GM12874 (cell line): ENCODE results near the gene TNRC6A.

ENCODE experiments used
- TF ChIP-seq, protein P1 (sequence below): IDR thresholded peaks from 2 replicates; pipeline ENCODE4 v1.5.1; 2011; ENCODE audit warnings: low read depth, mild to moderate bottlenecking, control low read depth, low read length, moderate library complexity; ENCODE audit not compliant: insufficient read depth

The TNRC6A gene

DNA sequence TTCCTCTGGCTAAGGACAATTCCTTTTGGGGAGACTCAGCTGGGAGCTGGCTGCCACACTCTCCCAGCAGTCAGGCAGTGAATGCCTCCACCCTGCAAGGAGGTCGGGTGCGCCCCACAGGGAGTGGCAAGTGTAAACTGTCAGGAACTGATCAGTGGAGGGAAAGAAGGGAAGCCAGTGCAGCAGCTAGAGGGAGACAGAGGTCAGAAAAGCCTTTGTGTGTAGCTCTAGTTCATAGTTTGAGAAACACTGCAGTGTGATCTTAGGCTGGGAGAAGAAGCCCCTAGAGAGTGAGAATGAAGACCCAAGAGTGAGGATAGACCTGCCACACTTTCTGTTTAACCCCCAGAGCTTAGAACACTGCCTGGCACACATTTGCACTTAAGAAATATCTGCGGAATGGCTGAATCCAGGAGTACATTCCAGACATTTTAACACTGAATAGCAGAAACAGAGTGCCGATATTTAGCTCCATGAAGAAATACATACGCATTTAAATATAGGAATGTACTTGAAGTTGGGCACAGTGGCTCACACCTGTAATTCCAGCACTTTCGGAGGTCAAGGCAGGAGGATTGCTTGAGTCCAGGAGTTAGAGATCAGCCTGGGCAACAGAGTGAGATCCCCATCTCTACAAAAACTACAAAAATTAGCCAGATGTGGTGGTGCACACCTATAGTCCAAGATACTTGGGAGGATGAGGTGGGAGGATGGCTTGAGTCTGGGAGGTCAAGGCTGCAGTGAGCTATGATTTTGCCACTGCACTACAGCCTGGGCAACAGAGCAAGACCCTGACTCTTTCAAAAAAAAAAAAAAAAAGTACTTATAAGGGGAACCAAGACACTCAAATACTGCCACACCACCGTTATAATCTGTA, 105.2 kb downstream of the TNRC6A start:
- TF ChIP-seq, protein P1, sequence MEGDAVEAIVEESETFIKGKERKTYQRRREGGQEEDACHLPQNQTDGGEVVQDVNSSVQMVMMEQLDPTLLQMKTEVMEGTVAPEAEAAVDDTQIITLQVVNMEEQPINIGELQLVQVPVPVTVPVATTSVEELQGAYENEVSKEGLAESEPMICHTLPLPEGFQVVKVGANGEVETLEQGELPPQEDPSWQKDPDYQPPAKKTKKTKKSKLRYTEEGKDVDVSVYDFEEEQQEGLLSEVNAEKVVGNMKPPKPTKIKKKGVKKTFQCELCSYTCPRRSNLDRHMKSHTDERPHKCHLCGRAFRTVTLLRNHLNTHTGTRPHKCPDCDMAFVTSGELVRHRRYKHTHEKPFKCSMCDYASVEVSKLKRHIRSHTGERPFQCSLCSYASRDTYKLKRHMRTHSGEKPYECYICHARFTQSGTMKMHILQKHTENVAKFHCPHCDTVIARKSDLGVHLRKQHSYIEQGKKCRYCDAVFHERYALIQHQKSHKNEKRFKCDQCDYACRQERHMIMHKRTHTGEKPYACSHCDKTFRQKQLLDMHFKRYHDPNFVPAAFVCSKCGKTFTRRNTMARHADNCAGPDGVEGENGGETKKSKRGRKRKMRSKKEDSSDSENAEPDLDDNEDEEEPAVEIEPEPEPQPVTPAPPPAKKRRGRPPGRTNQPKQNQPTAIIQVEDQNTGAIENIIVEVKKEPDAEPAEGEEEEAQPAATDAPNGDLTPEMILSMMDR = peak; percentile 48; the same call in 1 of the 2 replicates

DNA sequence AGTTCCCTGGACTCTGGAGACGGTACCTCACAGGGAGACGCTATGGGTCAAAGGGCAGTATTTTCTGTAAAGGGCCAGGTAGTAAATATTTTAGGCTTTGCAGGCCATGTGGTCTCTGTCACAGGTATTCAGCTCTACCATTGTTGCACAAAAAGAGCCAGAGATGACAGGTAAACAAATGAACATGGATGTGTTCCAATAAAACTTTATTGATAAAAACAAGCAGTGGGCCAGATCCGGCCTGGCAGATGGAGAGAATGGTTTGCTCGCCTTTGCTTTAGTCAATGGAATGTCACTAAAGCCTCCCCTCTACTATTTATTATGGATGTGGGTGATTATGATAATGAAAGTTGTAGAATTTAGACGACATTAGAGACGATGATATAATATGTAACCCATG, 107.4 kb downstream of the TNRC6A start:
- TF ChIP-seq, protein P1 = no peak

DNA sequence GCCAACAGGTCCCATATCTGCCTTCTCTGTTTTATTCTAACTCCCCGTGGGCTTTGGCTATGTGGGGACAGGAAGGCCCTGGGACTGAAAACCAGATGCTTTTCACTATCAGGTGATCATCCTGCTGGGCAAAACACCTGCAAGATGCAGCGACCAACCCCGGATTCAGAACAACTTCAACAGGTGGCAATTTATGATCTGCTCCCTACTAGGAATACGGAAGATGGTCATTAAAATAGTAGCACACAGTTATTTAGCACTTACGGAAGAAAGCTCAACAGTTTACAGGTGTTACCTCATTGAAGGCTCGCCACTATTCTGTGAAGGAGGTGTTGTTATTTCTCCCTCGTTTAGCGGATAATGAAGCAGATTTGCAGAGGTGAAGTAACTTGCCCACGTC, 108.5 kb downstream of the TNRC6A start:
- TF ChIP-seq, protein P1 = no peak

DNA sequence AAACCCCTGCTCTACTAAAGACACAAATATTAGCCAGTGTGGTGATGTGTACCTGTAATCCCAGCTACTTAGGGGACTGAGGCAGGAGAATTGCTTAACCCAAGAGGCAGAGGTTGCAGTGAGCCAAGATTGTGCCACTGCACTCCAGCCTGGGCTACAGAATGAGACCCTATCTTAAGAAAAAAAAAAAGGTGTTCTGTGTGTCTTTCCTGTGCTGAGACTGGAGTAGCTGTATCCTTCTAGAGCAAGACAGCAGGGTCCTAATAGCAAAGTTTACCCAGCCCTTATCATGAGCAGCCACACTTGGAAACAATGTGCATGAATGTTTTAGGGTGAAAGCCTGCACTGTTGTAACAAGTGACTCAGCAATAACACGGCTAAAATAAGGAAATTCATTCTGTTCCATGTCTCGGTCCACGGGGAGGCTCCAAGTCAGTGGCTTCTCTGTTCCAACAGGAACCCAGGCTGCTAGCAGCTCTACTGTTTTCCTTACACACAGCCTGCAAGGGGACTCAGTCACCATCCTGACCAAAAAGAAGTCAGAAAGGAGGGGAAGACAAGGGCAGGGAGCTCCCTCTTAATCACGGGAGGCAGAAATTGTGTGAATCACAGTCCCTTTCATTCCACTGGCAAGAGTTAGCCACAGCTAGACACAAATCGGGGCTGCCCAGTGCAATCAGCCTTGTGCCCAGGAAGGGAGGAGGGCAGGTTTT, 109.3 kb downstream of the TNRC6A start:
- TF ChIP-seq, protein P1 = no peak

DNA sequence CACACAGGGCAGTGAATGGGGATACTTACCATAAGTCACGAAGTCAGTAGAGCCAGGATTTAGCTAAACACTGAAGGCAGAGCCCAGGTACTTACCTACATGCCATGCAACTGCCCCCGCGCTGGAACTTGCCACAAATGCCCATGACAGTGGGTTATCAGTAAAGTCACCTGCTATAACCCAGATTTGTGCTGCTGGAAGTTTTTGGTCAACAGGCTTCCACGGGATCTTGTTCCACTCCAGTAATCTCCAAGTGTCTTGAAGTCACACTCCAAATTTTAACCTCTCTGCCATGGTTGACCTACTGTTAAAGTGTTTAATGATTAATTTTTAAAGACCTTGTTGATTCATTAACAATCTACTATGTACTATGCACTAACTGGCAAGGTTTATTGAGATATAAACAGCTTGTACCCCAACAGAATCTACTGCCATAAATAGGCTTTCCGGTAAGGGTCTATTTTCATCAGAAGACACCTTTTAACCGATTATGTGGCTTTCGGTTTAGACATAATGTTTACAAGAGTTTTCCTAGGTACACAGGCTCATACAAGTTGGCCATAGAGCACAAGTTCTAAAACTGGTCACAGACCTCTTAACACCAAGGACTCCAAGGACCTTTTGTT, 110.0 kb downstream of the TNRC6A start:
- TF ChIP-seq, protein P1 = no peak

GRCh38 chr16:24841291-24841690, 111.8 kb downstream of the TNRC6A start:
- TF ChIP-seq, protein P1 = no peak
